DOHH2 (cell line): ENCODE measurements around the gene CCR6.

Source experiments
- CTCF ChIP-seq: fragments of 200-600 bp; sonication (generic); IDR thresholded peaks from one replicate; pipeline ENCODE4 v1.5.1; 2014; ENCODE audit warnings: antibody characterized with exemption, mild to moderate bottlenecking, low read depth, low read length; ENCODE audit not compliant: poor library complexity, severe bottlenecking
- EZH2phosphoT487 ChIP-seq: fragments of 200-600 bp; sonication (generic); IDR thresholded peaks from 2 replicates; pipeline ENCODE4 v1.6.1; 2017; ENCODE audit warnings: borderline replicate concordance, mild to moderate bottlenecking, antibody characterized with exemption, low read length, moderate library complexity, mixed read lengths

DNA sequence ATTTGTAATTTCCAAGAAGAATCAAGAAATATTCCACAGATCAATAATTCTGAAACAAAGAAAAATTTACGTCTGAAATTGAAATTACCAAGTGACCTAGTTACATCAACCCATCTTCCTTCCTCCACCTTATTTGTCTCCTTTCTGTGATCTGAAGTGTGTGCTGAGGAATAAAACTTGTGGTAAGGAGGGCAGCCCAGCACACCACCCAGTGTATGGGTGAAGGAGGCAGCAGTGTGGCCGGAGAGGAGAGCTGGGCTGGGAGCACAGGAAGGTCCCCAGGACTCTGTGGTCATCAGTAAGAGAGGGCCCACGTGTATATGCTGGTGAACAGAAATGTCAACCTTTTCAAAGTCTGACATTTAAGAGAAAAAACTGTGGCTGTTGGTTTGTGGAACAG, 11.3 kb upstream of the CCR6 start:
- TF ChIP-seq CTCF (no peak), EZH2phosphoT487 (no peak)
